ENCODE data around the gene GALNT7. TPM values are rescaled to one million over a fixed set of nuclear protein-coding genes. Genes with fewer than 3 reads are reported as not detected.
A peak's percentile ranks its signal among the peaks of the same experiment; 100 is the strongest.

The GALNT7 gene
- total RNA-seq, 1 donor = 18.8 TPM

GRCh38 chr4:173169428-173170181, 994 bp downstream of the GALNT7 start:
- Histone ChIP-seq H3K27ac (ENCODE audit: low read depth, low read length) (peak overlapping the region; percentile 57), H3K36me3 (ENCODE audit: insufficient read depth, low read length) (no peaks in the 10 kb centered on the region), H3K9me3 (ENCODE audit: low read depth, low read length) (no peaks in the 10 kb centered on the region), H3K4me1 (ENCODE audit: insufficient read depth, low read length) (peaks cover 18% of the 10 kb centered on the region), H3K4me3 (ENCODE audit: insufficient read depth, low read length) (peak overlapping the region; percentile 82), H3K27me3 (ENCODE audit: insufficient read depth, low read length) (no peaks in the 10 kb centered on the region), H3K79me2 (ENCODE audit: insufficient read depth, low read length) (peaks cover 45% of the 10 kb centered on the region), H2AFZ (ENCODE audit: low read length) (peak overlapping the region; percentile 63), H4K20me1 (ENCODE audit: insufficient read depth, low read length) (peaks cover 11% of the 10 kb centered on the region), H3K4me2 (ENCODE audit: insufficient read depth, low read length) (peak overlapping the region; percentile 89)
- DNase-seq (ENCODE audit: insufficient read length, low spot score, missing footprints) = peak; percentile 97
- TF ChIP-seq, protein P1, sequence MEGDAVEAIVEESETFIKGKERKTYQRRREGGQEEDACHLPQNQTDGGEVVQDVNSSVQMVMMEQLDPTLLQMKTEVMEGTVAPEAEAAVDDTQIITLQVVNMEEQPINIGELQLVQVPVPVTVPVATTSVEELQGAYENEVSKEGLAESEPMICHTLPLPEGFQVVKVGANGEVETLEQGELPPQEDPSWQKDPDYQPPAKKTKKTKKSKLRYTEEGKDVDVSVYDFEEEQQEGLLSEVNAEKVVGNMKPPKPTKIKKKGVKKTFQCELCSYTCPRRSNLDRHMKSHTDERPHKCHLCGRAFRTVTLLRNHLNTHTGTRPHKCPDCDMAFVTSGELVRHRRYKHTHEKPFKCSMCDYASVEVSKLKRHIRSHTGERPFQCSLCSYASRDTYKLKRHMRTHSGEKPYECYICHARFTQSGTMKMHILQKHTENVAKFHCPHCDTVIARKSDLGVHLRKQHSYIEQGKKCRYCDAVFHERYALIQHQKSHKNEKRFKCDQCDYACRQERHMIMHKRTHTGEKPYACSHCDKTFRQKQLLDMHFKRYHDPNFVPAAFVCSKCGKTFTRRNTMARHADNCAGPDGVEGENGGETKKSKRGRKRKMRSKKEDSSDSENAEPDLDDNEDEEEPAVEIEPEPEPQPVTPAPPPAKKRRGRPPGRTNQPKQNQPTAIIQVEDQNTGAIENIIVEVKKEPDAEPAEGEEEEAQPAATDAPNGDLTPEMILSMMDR (IDR thresholded peaks at IDR 0.05; ENCODE audit: extremely low read depth, low read depth, low read length) = no peak

DNA sequence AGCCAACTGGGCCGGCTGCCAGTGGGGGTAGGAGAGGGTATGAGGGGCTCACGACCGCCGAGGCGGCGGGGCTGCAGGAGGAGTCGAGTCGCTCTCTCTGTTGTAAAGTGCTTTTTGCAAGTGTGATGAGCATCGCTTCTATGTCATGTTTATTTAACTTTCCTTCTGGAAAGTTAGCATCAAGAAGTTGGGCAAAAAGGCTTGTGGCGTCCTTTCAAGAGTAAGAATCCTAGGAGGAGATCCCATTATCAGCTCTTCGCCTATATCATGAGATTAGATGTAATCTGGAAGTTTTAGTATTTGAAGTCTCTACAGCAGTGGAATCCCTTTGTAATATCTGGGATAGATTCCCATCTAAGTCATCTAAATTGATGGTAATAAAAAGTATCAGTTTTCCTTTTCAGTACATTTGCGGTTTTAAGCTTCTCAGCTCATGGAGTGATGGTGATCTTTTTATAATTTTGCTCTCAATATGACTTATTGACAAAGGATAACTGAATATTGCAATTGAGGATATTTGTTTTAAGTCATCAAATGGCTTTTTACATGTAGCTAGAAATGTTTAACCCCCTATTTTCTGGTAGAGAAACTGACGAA, 1.7 kb downstream of the GALNT7 start:
- Histone ChIP-seq H3K4me3 (ENCODE audit: insufficient read depth, low read length) (peak overlapping the region; percentile 82), H3K27ac (ENCODE audit: low read depth, low read length) (peak overlapping the region; percentile 57), H2AFZ (ENCODE audit: low read length) (peak overlapping the region; percentile 63), H3K4me2 (ENCODE audit: insufficient read depth, low read length) (peak overlapping the region; percentile 89), H3K79me2 (ENCODE audit: insufficient read depth, low read length) (peaks cover 50% of the 10 kb centered on the region), H3K9me3 (ENCODE audit: low read depth, low read length) (no peaks in the 10 kb centered on the region), H3K36me3 (ENCODE audit: insufficient read depth, low read length) (no peaks in the 10 kb centered on the region), H3K4me1 (ENCODE audit: insufficient read depth, low read length) (peaks cover 18% of the 10 kb centered on the region), H3K27me3 (ENCODE audit: insufficient read depth, low read length) (no peaks in the 10 kb centered on the region), H4K20me1 (ENCODE audit: insufficient read depth, low read length) (peaks cover 11% of the 10 kb centered on the region)
- DNase-seq (ENCODE audit: insufficient read length, low spot score, missing footprints) = peak; percentile 88
- TF ChIP-seq, protein P1 (IDR thresholded peaks at IDR 0.05; ENCODE audit: extremely low read depth, low read depth, low read length) = no peak

DNA sequence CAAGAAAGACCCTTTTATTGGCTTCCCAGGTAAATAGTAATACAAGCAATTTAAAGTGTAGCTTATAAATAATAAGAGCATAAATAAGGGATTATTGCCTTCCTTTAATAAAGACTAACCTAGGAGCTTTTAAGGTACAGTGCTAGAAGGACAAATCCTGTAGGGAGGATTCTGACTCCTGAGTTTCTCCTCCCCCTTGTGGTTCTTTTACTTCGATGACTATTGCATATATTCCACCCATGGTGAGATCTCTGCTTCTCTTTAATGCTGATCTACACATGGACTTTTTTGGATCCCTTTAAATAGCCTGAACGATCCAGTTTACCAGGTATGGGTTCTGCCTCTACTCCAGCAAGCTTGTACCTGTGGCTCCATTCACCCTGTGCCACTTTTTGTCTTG, 2.5 kb downstream of the GALNT7 start:
- Histone ChIP-seq H3K4me3 (ENCODE audit: insufficient read depth, low read length) (no peak overlapping the region), H3K79me2 (ENCODE audit: insufficient read depth, low read length) (peaks cover 56% of the 10 kb centered on the region), H3K36me3 (ENCODE audit: insufficient read depth, low read length) (no peaks in the 10 kb centered on the region)

GRCh38 chr4:173171987-173172386, 3.4 kb downstream of the GALNT7 start:
- TF ChIP-seq, protein P1 (IDR thresholded peaks at IDR 0.05; ENCODE audit: extremely low read depth, low read depth, low read length) = no peak
- H3K4me3 ChIP-seq (ENCODE audit: insufficient read depth, low read length) = no peak overlapping the region
- peaks cover 65% of the 10 kb centered on the region for H3K79me2 ChIP-seq (ENCODE audit: insufficient read depth, low read length)
- H3K9me3 ChIP-seq (ENCODE audit: low read depth, low read length) = no peaks in the 10 kb centered on the region
- H3K36me3 ChIP-seq (ENCODE audit: insufficient read depth, low read length) = no peaks in the 10 kb centered on the region
- H2AFZ ChIP-seq (ENCODE audit: low read length) = no peak overlapping the region
- H3K27ac ChIP-seq (ENCODE audit: low read depth, low read length) = no peak overlapping the region
- H3K4me2 ChIP-seq (ENCODE audit: insufficient read depth, low read length) = no peak overlapping the region
- no peak for DNase-seq (ENCODE audit: insufficient read length, low spot score, missing footprints)
- peaks cover 11% of the 10 kb centered on the region for H4K20me1 ChIP-seq (ENCODE audit: insufficient read depth, low read length)
- no peaks in the 10 kb centered on the region for H3K27me3 ChIP-seq (ENCODE audit: insufficient read depth, low read length)
- H3K4me1 ChIP-seq (ENCODE audit: insufficient read depth, low read length) = peaks cover 18% of the 10 kb centered on the region

More for the DNA sequence above, 2.5 kb downstream of the GALNT7 start:
- peak; percentile 88 for DNase-seq (ENCODE audit: insufficient read length, low spot score, missing footprints)
- TF ChIP-seq, protein P1 (IDR thresholded peaks at IDR 0.05; ENCODE audit: extremely low read depth, low read depth, low read length) = peak; percentile 40
- H3K27me3 ChIP-seq (ENCODE audit: insufficient read depth, low read length) = no peaks in the 10 kb centered on the region
- no peak overlapping the region for H3K27ac ChIP-seq (ENCODE audit: low read depth, low read length)
- no peak overlapping the region for H3K4me2 ChIP-seq (ENCODE audit: insufficient read depth, low read length)
- peaks cover 11% of the 10 kb centered on the region for H4K20me1 ChIP-seq (ENCODE audit: insufficient read depth, low read length)
- peaks cover 18% of the 10 kb centered on the region for H3K4me1 ChIP-seq (ENCODE audit: insufficient read depth, low read length)
- no peaks in the 10 kb centered on the region for H3K9me3 ChIP-seq (ENCODE audit: low read depth, low read length)
- no peak overlapping the region for H2AFZ ChIP-seq (ENCODE audit: low read length)

Data from osteoblast (primary cell).